Prostate gland (tissue), 2 donors: ENCODE results near the gene BAAT.

Experiments used
- POLR2A ChIP-seq: fragments of 450-650 bp; IDR thresholded peaks from one replicate; pipeline ENCODE4 v1.6.1; 2016; ENCODE audit warnings: antibody characterized with exemption, mild to moderate bottlenecking
- TF ChIP-seq, protein P1 (sequence below), 4 experiments: fragments of 200-600 bp in 2 of 4; fragments of 450-650 bp in 2 of 4; sonication (generic) in 2 of 4; IDR thresholded peaks; 1 replicate in 3 of 4; 2 replicates in 1 of 4; pipeline ENCODE4 v1.5.1; 2016 to 2019; ENCODE audit warnings: antibody characterized with exemption in 4 of 4, mild to moderate bottlenecking in 2 of 4, moderate library complexity in 2 of 4

DNA sequence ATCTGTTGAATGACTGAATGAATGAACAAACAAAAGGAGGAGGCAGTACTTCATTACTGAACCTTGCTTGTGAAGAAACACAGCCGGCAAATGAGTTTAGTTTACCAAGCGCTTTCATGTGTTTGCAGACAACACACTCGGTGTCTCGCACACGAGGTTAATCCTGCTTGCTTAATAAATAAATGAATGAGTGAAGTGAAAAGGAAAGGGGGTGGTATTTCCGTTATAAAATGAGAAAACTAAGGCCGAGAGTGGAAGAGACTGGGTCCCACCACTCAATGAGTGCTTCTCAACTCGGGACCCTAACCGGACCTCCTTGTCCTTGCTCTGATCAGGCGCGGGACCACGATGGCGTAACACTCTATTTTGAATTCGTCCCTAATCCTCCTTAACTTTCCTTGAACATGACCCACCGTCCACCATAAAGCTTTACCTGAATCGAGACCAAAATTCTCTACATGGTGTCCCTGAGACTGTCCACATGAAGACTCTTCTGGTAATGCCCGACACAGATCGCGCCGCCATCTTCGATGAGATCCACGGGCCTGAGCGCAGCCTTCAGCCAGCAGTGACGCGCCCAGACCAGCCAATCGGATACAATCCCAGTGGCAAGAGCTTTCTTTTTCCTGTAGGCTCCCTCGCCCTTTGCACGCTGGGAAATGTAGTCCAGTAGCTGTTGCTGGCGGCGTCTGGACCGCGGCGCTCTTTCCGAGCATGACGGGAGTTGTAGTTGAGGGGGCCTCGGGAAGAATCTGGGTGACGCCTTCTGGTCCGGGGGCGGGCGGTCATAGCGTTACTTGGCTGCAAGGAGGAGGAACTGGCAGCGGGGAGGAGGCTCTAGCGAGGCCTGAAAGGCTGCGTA, 13.5 kb upstream of the BAAT start, which contains the start of the genes MRPL50 and ZNF189:
- TF ChIP-seq POLR2A, result peak; percentile 87
- TF ChIP-seq, protein P1, sequence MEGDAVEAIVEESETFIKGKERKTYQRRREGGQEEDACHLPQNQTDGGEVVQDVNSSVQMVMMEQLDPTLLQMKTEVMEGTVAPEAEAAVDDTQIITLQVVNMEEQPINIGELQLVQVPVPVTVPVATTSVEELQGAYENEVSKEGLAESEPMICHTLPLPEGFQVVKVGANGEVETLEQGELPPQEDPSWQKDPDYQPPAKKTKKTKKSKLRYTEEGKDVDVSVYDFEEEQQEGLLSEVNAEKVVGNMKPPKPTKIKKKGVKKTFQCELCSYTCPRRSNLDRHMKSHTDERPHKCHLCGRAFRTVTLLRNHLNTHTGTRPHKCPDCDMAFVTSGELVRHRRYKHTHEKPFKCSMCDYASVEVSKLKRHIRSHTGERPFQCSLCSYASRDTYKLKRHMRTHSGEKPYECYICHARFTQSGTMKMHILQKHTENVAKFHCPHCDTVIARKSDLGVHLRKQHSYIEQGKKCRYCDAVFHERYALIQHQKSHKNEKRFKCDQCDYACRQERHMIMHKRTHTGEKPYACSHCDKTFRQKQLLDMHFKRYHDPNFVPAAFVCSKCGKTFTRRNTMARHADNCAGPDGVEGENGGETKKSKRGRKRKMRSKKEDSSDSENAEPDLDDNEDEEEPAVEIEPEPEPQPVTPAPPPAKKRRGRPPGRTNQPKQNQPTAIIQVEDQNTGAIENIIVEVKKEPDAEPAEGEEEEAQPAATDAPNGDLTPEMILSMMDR (IDR thresholded peaks at IDR 0.05), result peak in 1 of 4 experiments; percentile 21
